ENCODE measurements around the gene HLA-E. TPM values are rescaled to one million over a fixed set of nuclear protein-coding genes. Genes with fewer than 3 reads are reported as not detected.

Gene HLA-E
- total and polyA plus RNA-seq, 2 of the 13 experiments (the other 11 are each of a cell fraction or from before 2014, with no cell fraction given) = 45.2 to 90.4 TPM

- TF ChIP-seq BATF2 (CRISPR knock-in tag; IDR thresholded peaks at IDR 0.05) (no peak), PATZ1 (CRISPR knock-in tag; IDR thresholded peaks at IDR 0.05) (0 out of 2 replicates have a peak, but pooled peaks have one; percentile 9), NAIF1 (CRISPR knock-in tag; IDR thresholded peaks at IDR 0.05; ENCODE audit: borderline replicate concordance) (no peak), ARNTL (CRISPR knock-in tag; IDR thresholded peaks at IDR 0.05) (0 out of 2 replicates have a peak, but pooled peaks have one; percentile 17), U2AF2 (IDR thresholded peaks at IDR 0.05; ENCODE audit: low read depth, low read length) (no peak), SOX5 (CRISPR knock-in tag; IDR thresholded peaks at IDR 0.05; ENCODE audit: borderline replicate concordance) (peak; percentile 84), ZFP37 (CRISPR knock-in tag; IDR thresholded peaks at IDR 0.05; ENCODE audit: borderline replicate concordance) (no peak), PLRG1 (conservative IDR thresholded peaks at IDR 0.05) (no peak), GTF3A (CRISPR knock-in tag; conservative IDR thresholded peaks at IDR 0.05) (no peak), RXRB (CRISPR knock-in tag; IDR thresholded peaks at IDR 0.05; ENCODE audit: borderline replicate concordance) (peak; percentile 20; the same call in 1 of the 2 replicates), ZNF720 (CRISPR knock-in tag; IDR thresholded peaks at IDR 0.05) (no peak), POLR2A (IDR thresholded peaks at IDR 0.05; ENCODE audit: insufficient read depth in 1 of 2, low read depth in 2 of 2, low read length in 2 of 2) (no peak), GLMP (CRISPR knock-in tag; IDR thresholded peaks at IDR 0.05; ENCODE audit: borderline replicate concordance) (no peak), POLR2AphosphoS5 (IDR thresholded peaks at IDR 0.05; ENCODE audit: low read depth, low read length) (no peak), ZNF564 (CRISPR knock-in tag; IDR thresholded peaks at IDR 0.05) (no peak)
- TF ChIP-seq, protein P1, sequence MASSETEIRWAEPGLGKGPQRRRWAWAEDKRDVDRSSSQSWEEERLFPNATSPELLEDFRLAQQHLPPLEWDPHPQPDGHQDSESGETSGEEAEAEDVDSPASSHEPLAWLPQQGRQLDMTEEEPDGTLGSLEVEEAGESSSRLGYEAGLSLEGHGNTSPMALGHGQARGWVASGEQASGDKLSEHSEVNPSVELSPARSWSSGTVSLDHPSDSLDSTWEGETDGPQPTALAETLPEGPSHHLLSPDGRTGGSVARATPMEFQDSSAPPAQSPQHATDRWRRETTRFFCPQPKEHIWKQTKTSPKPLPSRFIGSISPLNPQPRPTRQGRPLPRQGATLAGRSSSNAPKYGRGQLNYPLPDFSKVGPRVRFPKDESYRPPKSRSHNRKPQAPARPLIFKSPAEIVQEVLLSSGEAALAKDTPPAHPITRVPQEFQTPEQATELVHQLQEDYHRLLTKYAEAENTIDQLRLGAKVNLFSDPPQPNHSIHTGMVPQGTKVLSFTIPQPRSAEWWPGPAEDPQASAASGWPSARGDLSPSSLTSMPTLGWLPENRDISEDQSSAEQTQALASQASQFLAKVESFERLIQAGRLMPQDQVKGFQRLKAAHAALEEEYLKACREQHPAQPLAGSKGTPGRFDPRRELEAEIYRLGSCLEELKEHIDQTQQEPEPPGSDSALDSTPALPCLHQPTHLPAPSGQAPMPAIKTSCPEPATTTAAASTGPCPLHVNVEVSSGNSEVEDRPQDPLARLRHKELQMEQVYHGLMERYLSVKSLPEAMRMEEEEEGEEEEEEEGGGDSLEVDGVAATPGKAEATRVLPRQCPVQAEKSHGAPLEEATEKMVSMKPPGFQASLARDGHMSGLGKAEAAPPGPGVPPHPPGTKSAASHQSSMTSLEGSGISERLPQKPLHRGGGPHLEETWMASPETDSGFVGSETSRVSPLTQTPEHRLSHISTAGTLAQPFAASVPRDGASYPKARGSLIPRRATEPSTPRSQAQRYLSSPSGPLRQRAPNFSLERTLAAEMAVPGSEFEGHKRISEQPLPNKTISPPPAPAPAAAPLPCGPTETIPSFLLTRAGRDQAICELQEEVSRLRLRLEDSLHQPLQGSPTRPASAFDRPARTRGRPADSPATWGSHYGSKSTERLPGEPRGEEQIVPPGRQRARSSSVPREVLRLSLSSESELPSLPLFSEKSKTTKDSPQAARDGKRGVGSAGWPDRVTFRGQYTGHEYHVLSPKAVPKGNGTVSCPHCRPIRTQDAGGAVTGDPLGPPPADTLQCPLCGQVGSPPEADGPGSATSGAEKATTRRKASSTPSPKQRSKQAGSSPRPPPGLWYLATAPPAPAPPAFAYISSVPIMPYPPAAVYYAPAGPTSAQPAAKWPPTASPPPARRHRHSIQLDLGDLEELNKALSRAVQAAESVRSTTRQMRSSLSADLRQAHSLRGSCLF (CRISPR knock-in tag; IDR thresholded peaks at IDR 0.05; ENCODE audit: borderline replicate concordance) = no peak
- TF ChIP-seq, protein P2, sequence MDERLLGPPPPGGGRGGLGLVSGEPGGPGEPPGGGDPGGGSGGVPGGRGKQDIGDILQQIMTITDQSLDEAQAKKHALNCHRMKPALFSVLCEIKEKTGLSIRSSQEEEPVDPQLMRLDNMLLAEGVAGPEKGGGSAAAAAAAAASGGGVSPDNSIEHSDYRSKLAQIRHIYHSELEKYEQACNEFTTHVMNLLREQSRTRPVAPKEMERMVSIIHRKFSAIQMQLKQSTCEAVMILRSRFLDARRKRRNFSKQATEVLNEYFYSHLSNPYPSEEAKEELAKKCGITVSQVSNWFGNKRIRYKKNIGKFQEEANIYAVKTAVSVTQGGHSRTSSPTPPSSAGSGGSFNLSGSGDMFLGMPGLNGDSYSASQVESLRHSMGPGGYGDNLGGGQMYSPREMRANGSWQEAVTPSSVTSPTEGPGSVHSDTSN (CRISPR knock-in tag; IDR thresholded peaks at IDR 0.05) = no peak
- TF ChIP-seq, protein P3, sequence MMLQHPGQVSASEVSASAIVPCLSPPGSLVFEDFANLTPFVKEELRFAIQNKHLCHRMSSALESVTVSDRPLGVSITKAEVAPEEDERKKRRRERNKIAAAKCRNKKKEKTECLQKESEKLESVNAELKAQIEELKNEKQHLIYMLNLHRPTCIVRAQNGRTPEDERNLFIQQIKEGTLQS (CRISPR knock-in tag; IDR thresholded peaks at IDR 0.05) = no peak
- TF ChIP-seq, protein P4, sequence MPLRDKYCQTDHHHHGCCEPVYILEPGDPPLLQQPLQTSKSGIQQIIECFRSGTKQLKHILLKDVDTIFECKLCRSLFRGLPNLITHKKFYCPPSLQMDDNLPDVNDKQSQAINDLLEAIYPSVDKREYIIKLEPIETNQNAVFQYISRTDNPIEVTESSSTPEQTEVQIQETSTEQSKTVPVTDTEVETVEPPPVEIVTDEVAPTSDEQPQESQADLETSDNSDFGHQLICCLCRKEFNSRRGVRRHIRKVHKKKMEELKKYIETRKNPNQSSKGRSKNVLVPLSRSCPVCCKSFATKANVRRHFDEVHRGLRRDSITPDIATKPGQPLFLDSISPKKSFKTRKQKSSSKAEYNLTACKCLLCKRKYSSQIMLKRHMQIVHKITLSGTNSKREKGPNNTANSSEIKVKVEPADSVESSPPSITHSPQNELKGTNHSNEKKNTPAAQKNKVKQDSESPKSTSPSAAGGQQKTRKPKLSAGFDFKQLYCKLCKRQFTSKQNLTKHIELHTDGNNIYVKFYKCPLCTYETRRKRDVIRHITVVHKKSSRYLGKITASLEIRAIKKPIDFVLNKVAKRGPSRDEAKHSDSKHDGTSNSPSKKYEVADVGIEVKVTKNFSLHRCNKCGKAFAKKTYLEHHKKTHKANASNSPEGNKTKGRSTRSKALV (CRISPR knock-in tag; IDR thresholded peaks at IDR 0.05) = peak; percentile 55; the same call in 1 of the 2 replicates
Observed at GRCh38 chr6:30530014-30530413, 40.7 kb downstream of the HLA-E start (continued).
